ENCODE results near the gene WFDC12. TPM values are rescaled to one million over a fixed set of nuclear protein-coding genes. Genes with fewer than 3 reads are reported as not detected.

The WFDC12 gene
- total RNA-seq, 2 experiments from 2014 or later, result not detected

DNA sequence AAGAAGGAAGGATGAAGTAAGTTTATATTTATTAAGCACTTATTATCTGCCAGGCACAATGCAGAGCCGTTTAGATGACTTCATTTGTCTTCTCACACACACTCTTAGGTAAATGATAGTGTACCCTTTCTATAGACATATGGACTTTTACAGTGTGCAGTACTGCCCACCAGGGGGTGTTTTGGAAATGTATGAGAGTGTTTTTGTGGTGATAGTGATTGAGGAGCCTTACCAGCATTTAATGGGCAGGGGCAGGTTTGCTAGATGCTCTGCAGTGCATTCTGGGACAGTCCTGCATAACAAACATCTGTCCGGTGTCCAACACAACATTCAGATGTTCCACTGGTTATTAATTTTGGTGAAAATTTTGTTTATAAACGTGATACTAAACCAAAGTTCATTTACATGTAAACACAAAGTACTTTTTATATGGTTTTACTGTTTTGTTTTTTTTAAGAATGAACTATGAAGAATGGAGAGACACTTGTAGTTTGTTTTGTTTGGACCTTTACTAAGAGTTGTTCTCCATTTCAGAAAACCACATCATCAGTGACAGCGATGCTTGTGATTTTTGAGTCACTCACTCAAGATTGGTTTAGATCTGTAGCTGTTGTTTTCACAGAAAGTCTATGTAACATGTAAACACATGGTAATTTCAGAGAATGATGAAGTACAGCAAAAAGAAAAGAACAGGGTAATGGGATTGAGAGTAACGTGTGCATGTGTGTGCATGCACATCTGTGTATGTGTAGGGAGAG lies 43.2 kb downstream of the WFDC12 start:
- DNase-seq (no peak), ATAC-seq (peak; percentile 33)
- CTCF ChIA-PET, result interaction anchor here (0.8 kb wide), 1 partner anchor 40 kb away, joined by 3 read pairs; no protein-coding TSS in a partner anchor
- Mint-ChIP-seq H3K36me3 (peaks cover 67% of the 10 kb centered on the region), H3K4me3 (no peak overlapping the region), H3K9me3 (ENCODE audit: low read depth) (peaks cover 4% of the 10 kb centered on the region), H3K4me1 (peaks cover 2% of the 10 kb centered on the region), H3K27ac (no peak overlapping the region), H3K27me3 (no peaks in the 10 kb centered on the region)

DNA sequence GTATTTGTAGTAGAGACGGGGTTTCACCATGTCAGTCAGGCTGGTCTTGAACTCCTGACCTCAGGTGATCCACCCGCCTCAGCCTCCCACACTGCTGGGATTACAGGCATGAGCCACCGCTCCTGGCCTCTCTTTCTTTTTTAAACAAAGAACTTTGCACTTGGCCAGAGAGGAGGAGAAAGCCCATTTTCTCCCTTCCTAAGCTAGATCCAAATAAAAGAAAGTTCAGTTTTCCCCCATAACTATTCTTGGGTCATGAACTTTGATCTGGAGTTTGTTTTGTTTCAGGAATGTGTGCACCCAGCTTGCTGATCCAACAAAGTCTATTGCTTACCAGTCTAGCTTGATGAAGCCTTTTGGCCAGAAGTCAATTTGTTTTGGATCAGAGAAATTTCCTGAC lies 46.7 kb downstream of the WFDC12 start:
- no peak for ATAC-seq
- Mint-ChIP-seq H3K4me3 (no peak overlapping the region), H3K36me3 (peaks cover 59% of the 10 kb centered on the region), H3K4me1 (no peaks in the 10 kb centered on the region), H3K9me3 (ENCODE audit: low read depth) (peaks cover 4% of the 10 kb centered on the region), H3K27me3 (no peaks in the 10 kb centered on the region), H3K27ac (no peak overlapping the region)
- CTCF ChIA-PET, result interaction anchor here (1.1 to 2.8 kb wide), 2 partner anchors 14 to 33 kb away, joined by 3 to 12 read pairs; no protein-coding TSS in a partner anchor
- no peak for DNase-seq

Other genes starting within 250 kb of the WFDC12 start
- 100 to 1,000 TPM; 198 to 252 TPM for gene YWHAB, start 238.8 kb downstream of the WFDC12 start, total RNA-seq
- 100 to 1,000 TPM; 113 to 126 TPM for gene PABPC1L, start 214.4 kb downstream of the WFDC12 start, total RNA-seq
- 10 to 100 TPM; 22.3 to 31.2 TPM for gene TOMM34, start 164.1 kb downstream of the WFDC12 start, total RNA-seq
- 100 to 1,000 TPM; 151 to 170 TPM for gene STK4, start 158.0 kb downstream of the WFDC12 start, total RNA-seq
- gene KCNS1, start 23.3 kb downstream of the WFDC12 start, total RNA-seq, result under 1 TPM; 0.18 to 0.49 TPM
- gene WFDC5, start 9.3 kb downstream of the WFDC12 start, total RNA-seq, result not detected
- gene PI3, start 50.4 kb upstream of the WFDC12 start, total RNA-seq, result not detected
- gene SEMG1, start 82.6 kb upstream of the WFDC12 start, total RNA-seq, result not detected
- gene SEMG2, start 96.9 kb upstream of the WFDC12 start, total RNA-seq, result not detected
- not detected for gene SLPI, start 130.1 kb upstream of the WFDC12 start, total RNA-seq
- not detected for gene RBPJL, start 182.4 kb upstream of the WFDC12 start, total RNA-seq
- gene MATN4, start 183.8 kb upstream of the WFDC12 start, total RNA-seq, result 1 to 10 TPM in 1 of 2 experiments, under 1 TPM in 1; 0.64 to 2.2 TPM
- gene SDC4, start 224.0 kb upstream of the WFDC12 start, total RNA-seq, result 10 to 100 TPM; 15.0 to 50.7 TPM
- gene SYS1, start 238.7 kb upstream of the WFDC12 start, total RNA-seq, result 10 to 100 TPM; 19.6 to 24.9 TPM